D721Med (cell line): ENCODE measurements around the gene BORCS5.

Source experiments
- DNase-seq: peaks from one replicate; pipeline ENCODE4 v3.0.0; 2011; ENCODE audit warnings: low spot score; ENCODE audit not compliant: insufficient read length
- FAIRE-seq: peaks from 2 replicates; lab custom pipeline; 2011; peaks lifted over from hg19 to GRCh38; lab: Jason Lieb, UNC
- TF ChIP-seq, protein P1 (sequence below): IDR thresholded peaks from 2 replicates; pipeline ENCODE4 v1.5.1; 2012; ENCODE audit warnings: mild to moderate bottlenecking, control low read depth; ENCODE audit not compliant: insufficient read depth; ENCODE audit errors: missing control alignments

BORCS5 gene

DNA sequence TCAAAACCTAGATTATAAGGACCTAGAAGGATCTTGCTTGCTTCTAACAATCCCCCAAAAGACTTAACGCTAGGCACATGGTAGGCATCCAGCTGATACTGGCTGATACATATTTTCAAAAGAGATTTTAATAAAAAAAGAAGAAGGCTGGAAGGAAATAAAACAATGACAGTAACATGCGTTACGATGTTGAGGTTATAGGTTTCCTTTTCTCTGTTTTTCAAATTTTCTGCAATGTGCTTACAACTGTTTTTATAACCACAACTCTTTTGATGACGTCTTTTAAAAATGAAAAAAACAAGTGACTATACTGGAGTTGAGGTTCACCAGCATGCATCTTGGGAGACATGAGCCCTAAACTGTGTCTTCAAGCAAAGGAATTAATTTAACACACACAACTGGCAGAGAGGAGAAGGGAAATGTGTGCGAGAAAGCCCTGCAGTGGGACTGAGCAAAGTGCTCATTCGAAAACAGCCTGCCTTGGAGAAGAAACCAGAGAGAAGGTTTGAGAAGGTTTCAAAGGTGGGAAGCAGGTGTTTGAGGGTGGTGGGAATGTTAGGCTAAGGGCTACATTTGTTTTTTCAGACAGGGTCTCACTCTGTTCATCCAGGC lies 125.4 kb downstream of the BORCS5 start:
- no peak for FAIRE-seq
- DNase-seq, result no peak
- TF ChIP-seq, protein P1, sequence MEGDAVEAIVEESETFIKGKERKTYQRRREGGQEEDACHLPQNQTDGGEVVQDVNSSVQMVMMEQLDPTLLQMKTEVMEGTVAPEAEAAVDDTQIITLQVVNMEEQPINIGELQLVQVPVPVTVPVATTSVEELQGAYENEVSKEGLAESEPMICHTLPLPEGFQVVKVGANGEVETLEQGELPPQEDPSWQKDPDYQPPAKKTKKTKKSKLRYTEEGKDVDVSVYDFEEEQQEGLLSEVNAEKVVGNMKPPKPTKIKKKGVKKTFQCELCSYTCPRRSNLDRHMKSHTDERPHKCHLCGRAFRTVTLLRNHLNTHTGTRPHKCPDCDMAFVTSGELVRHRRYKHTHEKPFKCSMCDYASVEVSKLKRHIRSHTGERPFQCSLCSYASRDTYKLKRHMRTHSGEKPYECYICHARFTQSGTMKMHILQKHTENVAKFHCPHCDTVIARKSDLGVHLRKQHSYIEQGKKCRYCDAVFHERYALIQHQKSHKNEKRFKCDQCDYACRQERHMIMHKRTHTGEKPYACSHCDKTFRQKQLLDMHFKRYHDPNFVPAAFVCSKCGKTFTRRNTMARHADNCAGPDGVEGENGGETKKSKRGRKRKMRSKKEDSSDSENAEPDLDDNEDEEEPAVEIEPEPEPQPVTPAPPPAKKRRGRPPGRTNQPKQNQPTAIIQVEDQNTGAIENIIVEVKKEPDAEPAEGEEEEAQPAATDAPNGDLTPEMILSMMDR, result no peak

DNA sequence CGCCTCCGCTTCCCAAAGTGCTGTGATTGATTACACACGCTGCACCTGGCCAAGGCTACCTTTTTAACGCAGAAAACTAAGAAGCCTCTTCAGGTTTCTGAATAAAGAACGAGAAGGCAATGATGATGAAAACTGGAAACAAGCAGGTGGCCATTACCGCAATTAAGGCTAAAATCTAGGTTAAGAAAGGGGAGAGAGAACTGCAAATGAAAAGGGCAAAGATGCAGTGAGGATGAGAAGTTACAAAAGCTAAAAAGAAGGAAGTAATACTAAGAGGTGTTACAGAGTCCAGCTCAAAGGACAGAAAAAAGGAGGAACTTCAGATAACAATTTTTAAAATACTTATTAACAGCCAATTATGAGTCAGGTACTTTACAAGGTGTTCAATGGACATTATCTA lies 126.1 kb downstream of the BORCS5 start:
- FAIRE-seq (no peak), DNase-seq (no peak)
- TF ChIP-seq, protein P1, result no peak

DNA sequence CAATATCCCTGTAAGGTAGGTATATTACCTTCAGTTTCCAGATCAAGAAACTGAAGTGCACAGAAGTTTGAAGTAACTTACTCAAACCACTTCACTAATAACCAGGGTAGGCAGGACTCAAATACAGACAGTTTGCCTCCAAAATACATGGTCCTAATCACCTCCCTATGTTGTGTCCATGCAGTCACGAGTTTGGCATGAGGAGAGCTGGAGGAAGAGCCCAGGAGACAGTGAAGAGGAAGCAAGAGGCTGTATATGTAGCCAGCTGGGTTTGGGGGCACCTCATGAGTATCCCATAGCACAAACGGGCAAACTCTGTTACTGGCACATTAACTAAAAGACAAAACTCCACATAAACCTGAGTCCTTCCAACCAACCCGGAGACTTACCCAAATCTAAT lies 126.6 kb downstream of the BORCS5 start:
- DNase-seq (no peak), FAIRE-seq (no peak)
- TF ChIP-seq, protein P1, result no peak

DNA sequence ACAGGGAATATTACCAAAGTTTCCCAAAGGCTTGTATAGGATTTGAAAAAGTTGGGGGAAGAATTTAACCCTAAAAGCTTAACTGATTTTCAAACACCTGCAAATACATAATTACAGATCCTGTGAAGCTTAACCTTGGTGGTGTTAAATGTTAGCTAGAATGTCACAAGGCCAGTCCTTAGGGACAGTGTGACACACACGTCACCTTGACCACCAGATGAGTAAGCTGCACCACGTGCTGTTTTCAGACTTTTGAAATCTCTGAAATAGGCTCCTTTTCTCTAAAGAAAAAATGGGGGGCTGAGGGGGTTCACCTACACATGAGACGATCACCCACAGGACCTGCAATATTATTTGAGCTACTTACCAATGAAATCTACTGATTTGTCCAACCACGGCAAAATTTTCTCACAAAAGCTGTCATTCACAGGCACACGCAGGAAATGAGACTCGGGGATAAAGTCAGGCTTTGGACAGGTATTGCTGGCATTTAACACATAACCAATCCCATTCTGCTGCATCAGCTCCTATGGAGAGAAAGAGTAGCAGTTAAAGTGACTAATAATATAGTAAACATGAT lies 129.9 kb downstream of the BORCS5 start:
- TF ChIP-seq, protein P1, result no peak
- DNase-seq, result no peak
- no peak for FAIRE-seq

DNA sequence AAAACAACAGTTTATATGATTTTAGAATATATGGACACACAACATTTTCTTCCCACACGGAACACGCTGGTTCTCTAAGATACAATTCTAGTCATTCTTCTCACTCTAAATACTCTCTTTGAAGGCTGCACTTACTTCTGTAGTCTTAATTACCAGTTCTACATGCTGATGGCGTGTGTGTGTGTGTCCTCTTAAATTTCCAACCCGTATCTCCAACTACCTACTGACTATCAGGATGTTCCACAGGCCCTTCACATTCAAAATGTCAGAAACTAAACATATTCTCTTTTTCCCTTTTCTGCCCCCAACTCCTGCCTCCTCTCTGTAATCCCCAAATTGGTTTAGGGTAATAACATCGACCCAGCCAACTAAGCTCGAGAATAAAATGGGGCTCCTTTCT lies 130.6 kb downstream of the BORCS5 start:
- DNase-seq (no peak), FAIRE-seq (no peak)
- TF ChIP-seq, protein P1, result no peak

DNA sequence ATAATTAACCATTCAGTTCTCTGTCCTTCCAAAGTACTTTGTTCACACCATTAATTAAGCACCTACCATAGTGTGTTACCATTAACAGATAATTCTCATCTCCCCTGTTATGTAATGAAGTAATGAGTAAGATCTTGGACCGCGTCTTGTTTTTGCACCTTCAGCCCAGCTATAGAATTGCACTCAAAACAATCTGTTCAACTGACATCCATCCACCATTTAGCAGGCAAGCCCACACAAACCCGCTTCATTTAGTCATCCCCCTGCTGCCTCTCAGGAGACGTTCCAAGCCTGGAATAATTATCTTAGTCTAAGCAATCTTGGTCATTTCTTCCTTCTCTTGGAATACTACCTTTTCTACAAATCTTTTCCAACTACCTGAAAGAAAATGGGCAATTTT lies 131.4 kb downstream of the BORCS5 start:
- FAIRE-seq (no peak), DNase-seq (no peak)
- TF ChIP-seq, protein P1, result no peak

DNA sequence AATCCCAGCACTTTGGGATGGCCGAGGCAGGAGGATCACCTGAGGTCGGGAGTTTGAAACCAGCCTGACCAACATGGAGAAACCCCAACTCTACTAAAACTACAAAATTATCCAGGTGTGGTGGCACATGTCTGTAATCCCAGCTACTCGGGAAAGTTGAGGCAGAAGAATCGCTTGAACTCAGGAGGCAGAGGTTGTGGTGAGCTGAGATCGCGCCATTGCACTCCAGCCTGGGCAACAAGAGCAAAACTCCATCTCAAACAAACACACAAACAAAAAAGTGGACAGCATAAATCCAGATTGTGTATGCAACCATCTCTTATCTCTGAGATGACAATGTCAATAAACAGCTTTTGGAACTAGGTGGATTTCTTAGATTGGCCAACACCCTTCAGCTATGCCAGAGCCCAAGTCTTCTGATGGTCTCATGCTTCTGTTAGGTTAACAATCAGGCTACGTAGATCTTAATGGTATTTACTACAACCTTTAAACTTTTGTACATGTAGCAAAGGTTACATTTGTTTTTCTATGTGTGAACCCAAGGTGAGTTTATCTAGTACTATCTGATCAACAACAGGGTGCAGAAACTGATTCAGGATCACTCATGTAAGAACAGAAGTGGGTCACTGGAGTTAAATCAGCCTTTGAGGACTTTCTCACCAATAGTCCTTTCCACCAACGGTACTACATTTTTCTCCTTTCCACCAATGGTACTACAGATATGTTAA lies 132.1 kb downstream of the BORCS5 start:
- no peak for DNase-seq
- peak; percentile 66 for FAIRE-seq
- TF ChIP-seq, protein P1, result no peak
